GM12874 (cell line): ENCODE data around the gene PHC1.

Source experiments
- CTCF ChIP-seq: IDR thresholded peaks from 2 replicates; pipeline ENCODE4 v1.5.1; 2011; ENCODE audit warnings: low read depth, mild to moderate bottlenecking, control low read depth, low read length, moderate library complexity; ENCODE audit not compliant: insufficient read depth

Gene PHC1

GRCh38 chr12:8922544-8922943 is 8.2 kb downstream of the PHC1 start:
- no peak for TF ChIP-seq CTCF

- TF ChIP-seq CTCF, result no peak
Measured at GRCh38 chr12:8936735-8937134, 22.4 kb downstream of the PHC1 start.

- TF ChIP-seq CTCF, result no peak
Measured at GRCh38 chr12:8941691-8942478, 27.6 kb downstream of the PHC1 start.

GRCh38 chr12:8943565-8944186 is 29.4 kb downstream of the PHC1 start:
- no peak for TF ChIP-seq CTCF

GRCh38 chr12:8946733-8947132 is 32.4 kb downstream of the PHC1 start:
- no peak for TF ChIP-seq CTCF

- TF ChIP-seq CTCF, result no peak
Measured at GRCh38 chr12:8947737-8948136, 33.4 kb downstream of the PHC1 start.

- TF ChIP-seq CTCF, result no peak
Measured at GRCh38 chr12:8948701-8949341, 34.5 kb downstream of the PHC1 start.
